Hematopoietic multipotent progenitor cell treated with erythropoietin and hydrocortisone succinate and interleukin-3 and kit ligand, for 17 days (in vitro differentiated cells): ENCODE results near the gene CGNL1.

Source experiments
- DNase-seq: peaks from one replicate; pipeline ENCODE4 v3.0.0-alpha.2; 2015; ENCODE audit warnings: low spot score

CGNL1 gene

GRCh38 chr15:57598346-57598745, 222.0 kb downstream of the CGNL1 start:
- no peak for DNase-seq

- DNase-seq, result no peak
These were observed 223.0 kb downstream of the CGNL1 start for GRCh38 chr15:57599296-57599810.

GRCh38 chr15:57600197-57600596, 223.9 kb downstream of the CGNL1 start:
- no peak for DNase-seq
